Calu3 (cell line): ENCODE data around the gene RPL22. TPM values are rescaled to one million over a fixed set of nuclear protein-coding genes. Genes with fewer than 3 reads are reported as not detected.

Experiments
- BruUV-seq: library from RNA; stranded (reverse); fragments of 400-500 nt; replicated peaks from 2 replicates; lab custom pipeline; 2021; lab: Mats Ljungman, UMichigan
- CTCF ChIA-PET: fragments of 300-600 bp; sonication (Branson Sonifier 250); formaldehyde crosslinking; loops from one replicate; lab custom pipeline; 2022; ENCODE audit warnings: antibody characterized with exemption; lab: Charles Lee
- DNase-seq: peaks from one replicate; pipeline ENCODE4 v3.0.0; 2022
- H3K27ac Mint-ChIP-seq: one replicate; pipeline ENCODE4 v1.8.0; 2022; ENCODE audit warnings: mixed read lengths; ENCODE audit not compliant: unreplicated experiment
- H3K27me3 Mint-ChIP-seq: one replicate; pipeline ENCODE4 v1.8.0; 2022; ENCODE audit warnings: mixed read lengths; ENCODE audit not compliant: unreplicated experiment
- H3K36me3 Mint-ChIP-seq: one replicate; pipeline ENCODE4 v1.8.0; 2022; ENCODE audit warnings: mild to moderate bottlenecking, moderate library complexity, mixed read lengths; ENCODE audit not compliant: insufficient read depth, unreplicated experiment
- H3K4me1 Mint-ChIP-seq: one replicate; pipeline ENCODE4 v1.8.0; 2022; ENCODE audit warnings: mild to moderate bottlenecking, low read depth, mixed read lengths; ENCODE audit not compliant: unreplicated experiment
- H3K4me3 Mint-ChIP-seq: one replicate; pipeline ENCODE4 v1.8.0; 2022; ENCODE audit warnings: mild to moderate bottlenecking, low read depth, moderate library complexity, mixed read lengths; ENCODE audit not compliant: unreplicated experiment
- H3K9me3 Mint-ChIP-seq: one replicate; pipeline ENCODE4 v1.8.0; 2022; ENCODE audit warnings: low read depth, mixed read lengths; ENCODE audit not compliant: unreplicated experiment
- CTCF ChIP-seq: fragments of 200-600 bp; IDR thresholded peaks from one replicate; pipeline ENCODE4 v1.8.0; 2022; ENCODE audit warnings: antibody characterized with exemption; ENCODE audit not compliant: unreplicated experiment
- intact Hi-C: fragments of 100-400 bp; cut with micrococcal nuclease; formaldehyde crosslinking; loops from one replicate; pipeline ENCODE4 v1.10.0; 2022; ENCODE audit not compliant: unreplicated experiment
- total RNA-seq: library from RNA; stranded (reverse); gene quantifications from 2 replicates; pipeline ENCODE4 v1.2.3, GENCODE V29; 2022

The RPL22 gene
- total RNA-seq, 1 experiment from 2014 or later, result 259 TPM

GRCh38 chr1:6152882-6153281 lies 46.5 kb downstream of the RPL22 start:
- H3K9me3 Mint-ChIP-seq, result no peaks in the 10 kb centered on the region
- no peak for DNase-seq
- H3K27me3 Mint-ChIP-seq, result no peaks in the 10 kb centered on the region
- H3K36me3 Mint-ChIP-seq, result peaks cover 6% of the 10 kb centered on the region
- peaks cover 13% of the 10 kb centered on the region for H3K4me1 Mint-ChIP-seq
- H3K4me3 Mint-ChIP-seq, result no peak overlapping the region
- TF ChIP-seq CTCF, result no peak
- CTCF ChIA-PET, result no interaction called here
- intact Hi-C loops, result no loop called here
- no peak overlapping the region for H3K27ac Mint-ChIP-seq
- no TSS peak for BruUV-seq

- Mint-ChIP-seq H3K27ac (no peak overlapping the region), H3K4me1 (peaks cover 6% of the 10 kb centered on the region), H3K27me3 (no peaks in the 10 kb centered on the region), H3K36me3 (no peaks in the 10 kb centered on the region), H3K9me3 (no peaks in the 10 kb centered on the region), H3K4me3 (no peak overlapping the region)
- CTCF ChIA-PET, result no interaction called here
- no peak for TF ChIP-seq CTCF
- DNase-seq, result no peak
- intact Hi-C loops, result no loop called here
- no TSS peak for BruUV-seq
Measured at GRCh38 chr1:6152181-6152580, 47.2 kb downstream of the RPL22 start.

GRCh38 chr1:6151291-6151822 lies 48.0 kb downstream of the RPL22 start:
- Mint-ChIP-seq H3K9me3 (no peaks in the 10 kb centered on the region), H3K27ac (no peak overlapping the region), H3K27me3 (peaks cover 5% of the 10 kb centered on the region), H3K36me3 (no peaks in the 10 kb centered on the region), H3K4me3 (no peak overlapping the region), H3K4me1 (no peaks in the 10 kb centered on the region)
- no peak for TF ChIP-seq CTCF
- CTCF ChIA-PET, result no interaction called here
- intact Hi-C loops, result no loop called here
- DNase-seq, result no peak
- no TSS peak for BruUV-seq

- DNase-seq, result no peak
- CTCF ChIA-PET, result interaction anchor here (0.7 kb wide), 1 partner anchor 1904 kb away, joined by 10 read pairs; no protein-coding TSS in a partner anchor
- TF ChIP-seq CTCF, result no peak
- Mint-ChIP-seq H3K36me3 (no peaks in the 10 kb centered on the region), H3K4me1 (no peaks in the 10 kb centered on the region), H3K9me3 (no peaks in the 10 kb centered on the region), H3K27ac (no peak overlapping the region), H3K27me3 (peaks cover 13% of the 10 kb centered on the region), H3K4me3 (no peak overlapping the region)
- intact Hi-C loops, result no loop called here
- no TSS peak for BruUV-seq
Measured at GRCh38 chr1:6150006-6150938, 49.1 kb downstream of the RPL22 start.
